Endodermal cell (in vitro differentiated cells): ENCODE measurements around the gene DYRK1A. TPM values are rescaled to one million over a fixed set of nuclear protein-coding genes. Genes with fewer than 3 reads are reported as not detected.

ENCODE experiments used
- DNase-seq: peaks from one replicate; pipeline ENCODE4 v3.0.0-alpha.2; 2017
- H3K27ac ChIP-seq: 2 replicates; pipeline ENCODE4 v1.5.1; 2013; ENCODE audit warnings: mild to moderate bottlenecking, low read depth, low read length, moderate library complexity
- H3K27me3 ChIP-seq: 2 replicates; pipeline ENCODE4 v1.6.1; 2013; ENCODE audit warnings: mild to moderate bottlenecking, low read length, moderate library complexity; ENCODE audit not compliant: insufficient read depth, control insufficient read depth, poor library complexity, severe bottlenecking
- H3K36me3 ChIP-seq: 2 replicates; pipeline ENCODE4 v1.7.0; 2013; ENCODE audit warnings: mild to moderate bottlenecking, low read length, moderate library complexity; ENCODE audit not compliant: control insufficient read depth, insufficient read depth
- H3K4me1 ChIP-seq: one replicate; pipeline ENCODE4 v1.7.0; 2013; ENCODE audit warnings: low read length; ENCODE audit not compliant: control insufficient read depth, insufficient read depth
- H3K4me3 ChIP-seq: 2 replicates; pipeline ENCODE4 v1.5.1; 2013; ENCODE audit warnings: mild to moderate bottlenecking, low read length, moderate library complexity
- H3K9ac ChIP-seq: 2 replicates; pipeline ENCODE4 v1.6.1; 2013; ENCODE audit warnings: mild to moderate bottlenecking, low read length, moderate library complexity; ENCODE audit not compliant: poor library complexity, severe bottlenecking; ENCODE audit errors: extremely low read depth
- H3K9me3 ChIP-seq: 2 replicates; pipeline ENCODE4 v1.6.1; 2013; ENCODE audit warnings: mild to moderate bottlenecking, low read length, moderate library complexity; ENCODE audit not compliant: control insufficient read depth
- H3K27ac Mint-ChIP-seq: 2 replicates; pipeline ENCODE4 v1.8.0; 2020; ENCODE audit warnings: mixed read lengths
- H3K27me3 Mint-ChIP-seq: 2 replicates; pipeline ENCODE4 v1.8.0; 2021; ENCODE audit warnings: mild to moderate bottlenecking, mixed read lengths; ENCODE audit not compliant: insufficient read depth
- H3K36me3 Mint-ChIP-seq: 2 replicates; pipeline ENCODE4 v1.8.0; 2020; ENCODE audit warnings: low read depth, mixed read lengths
- H3K4me1 Mint-ChIP-seq: 2 replicates; pipeline ENCODE4 v1.8.0; 2020; ENCODE audit warnings: mixed read lengths
- H3K4me3 Mint-ChIP-seq: 2 replicates; pipeline ENCODE4 v1.8.0; 2020; ENCODE audit warnings: mild to moderate bottlenecking, moderate library complexity, mixed read lengths
- H3K9me3 Mint-ChIP-seq: 2 replicates; pipeline ENCODE4 v1.8.0; 2020; ENCODE audit warnings: mild to moderate bottlenecking, mixed read lengths
- CTCF ChIP-seq: fragments of 200-600 bp; sonication (generic); conservative IDR thresholded peaks from 2 replicates; pipeline ENCODE4 v1.5.0; 2021; ENCODE audit warnings: antibody characterized with exemption, mild to moderate bottlenecking
- WGBS, 2 experiments: methylation state at CpG; one replicate each; pipeline versions ENCODE4 v1.1.5 to v1.1.7; 2013; ENCODE audit warnings: missing lambda C conversion rate in 2 of 2, mixed read lengths in 1 of 2; ENCODE audit not compliant: insufficient coverage in 1 of 2, insufficient read length in 1 of 2; 5-methylcytosine and 5-hydroxymethylcytosine counted together
- total RNA-seq, 2 donors: library from RNA; stranded (reverse); fragmentation: NEBNext Ultra II Directional in 1 of 2; extraction: Animal tissue kit (Norgen Biotek cat#: 25700) in 1 of 2; gene quantifications; 2 replicates in 1 of 2; 3 replicates in 1 of 2; pipeline ENCODE4 v1.2.1, GENCODE V29; 2021

The DYRK1A gene
- total RNA-seq, 2 donors from 2014 or later, result 73.9 to 75.2 TPM

- Histone ChIP-seq H3K27ac (no peak overlapping the region), H3K4me1 (no peaks in the 10 kb centered on the region), H3K4me3 (no peak overlapping the region), H3K9me3 (peaks cover 26% of the 10 kb centered on the region), H3K27me3 (no peaks in the 10 kb centered on the region), H3K9ac (no peak overlapping the region), H3K36me3 (no peaks in the 10 kb centered on the region)
- DNase-seq, result no peak
- TF ChIP-seq CTCF, result no peak
- no peaks in the 10 kb centered on the region for H3K4me1 Mint-ChIP-seq
- H3K36me3 Mint-ChIP-seq, result no peaks in the 10 kb centered on the region
- no peak overlapping the region for H3K27ac Mint-ChIP-seq
- peaks cover 3% of the 10 kb centered on the region for H3K27me3 Mint-ChIP-seq
- H3K9me3 Mint-ChIP-seq, result peaks cover 42% of the 10 kb centered on the region
- no peak overlapping the region for H3K4me3 Mint-ChIP-seq
- 92% methylated on average over 2 of the region's 2 CpGs; no CpG with 5 or more reads in 1 of the 2 experiments for WGBS, 2 experiments
Observed at GRCh38 chr21:37346841-37347430, 19.6 kb upstream of the DYRK1A start.

GRCh38 chr21:37348664-37349063 is 17.9 kb upstream of the DYRK1A start:
- 84 to 87% methylated on average over 2 of the region's 2 CpGs for WGBS, 2 experiments
- H3K27me3 Mint-ChIP-seq, result peaks cover 3% of the 10 kb centered on the region
- H3K27ac ChIP-seq, result no peak overlapping the region
- peaks cover 26% of the 10 kb centered on the region for H3K9me3 ChIP-seq
- H3K36me3 ChIP-seq, result no peaks in the 10 kb centered on the region
- no peaks in the 10 kb centered on the region for H3K4me1 ChIP-seq
- no peak overlapping the region for H3K4me3 Mint-ChIP-seq
- no peak overlapping the region for H3K27ac Mint-ChIP-seq
- H3K4me3 ChIP-seq, result no peak overlapping the region
- H3K9ac ChIP-seq, result no peak overlapping the region
- H3K9me3 Mint-ChIP-seq, result peaks cover 42% of the 10 kb centered on the region
- no peak for DNase-seq
- TF ChIP-seq CTCF, result no peak
- no peaks in the 10 kb centered on the region for H3K36me3 Mint-ChIP-seq
- no peaks in the 10 kb centered on the region for H3K27me3 ChIP-seq
- H3K4me1 Mint-ChIP-seq, result no peaks in the 10 kb centered on the region

- H3K9me3 ChIP-seq, result peaks cover 26% of the 10 kb centered on the region
- no peak overlapping the region for H3K4me3 ChIP-seq
- H3K27ac Mint-ChIP-seq, result no peak overlapping the region
- no peaks in the 10 kb centered on the region for H3K4me1 Mint-ChIP-seq
- no peak for DNase-seq
- H3K27me3 ChIP-seq, result no peaks in the 10 kb centered on the region
- H3K36me3 Mint-ChIP-seq, result no peaks in the 10 kb centered on the region
- H3K36me3 ChIP-seq, result no peaks in the 10 kb centered on the region
- TF ChIP-seq CTCF, result no peak
- H3K9me3 Mint-ChIP-seq, result peaks cover 38% of the 10 kb centered on the region
- no peaks in the 10 kb centered on the region for H3K27me3 Mint-ChIP-seq
- no peak overlapping the region for H3K9ac ChIP-seq
- H3K4me3 Mint-ChIP-seq, result no peak overlapping the region
- H3K4me1 ChIP-seq, result no peaks in the 10 kb centered on the region
- H3K27ac ChIP-seq, result no peak overlapping the region
Observed at GRCh38 chr21:37350472-37350871, 16.1 kb upstream of the DYRK1A start.
